ENCODE data around the gene TCF23.
A peak's percentile ranks its signal among the peaks of the same experiment; 100 is the strongest.

The TCF23 gene

GRCh38 chr2:27182346-27182745 lies 33.5 kb downstream of the TCF23 start (continued):
- TF ChIP-seq ZNF148 (tag by site-specific recombination; IDR thresholded peaks at IDR 0.05; ENCODE audit: borderline replicate concordance) (no peak), ZNF629 (tag by site-specific recombination; IDR thresholded peaks at IDR 0.05) (no peak), ZNF223 (tag by site-specific recombination; IDR thresholded peaks at IDR 0.05) (no peak), ZNF677 (tag by site-specific recombination; IDR thresholded peaks at IDR 0.05) (no peak)

GRCh38 chr2:27184115-27184514 lies 35.3 kb downstream of the TCF23 start:
- peaks cover 4% of the 10 kb centered on the region; the same call in 1 of the 2 replicates for H3K4me1 ChIP-seq (ENCODE audit: control insufficient read depth, insufficient read depth, low read length)
- no peaks in the 10 kb centered on the region for H3K36me3 ChIP-seq (ENCODE audit: control insufficient read depth in 2 of 2, insufficient read depth in 1 of 2, low read length in 2 of 2)
- H3K27ac ChIP-seq (ENCODE audit: extremely low read depth, low read depth, low read length), result no peak overlapping the region
- no peaks in the 10 kb centered on the region for H3K9me3 ChIP-seq (ENCODE audit: control insufficient read depth, insufficient read depth, low read depth, low read length)
- ChIA-PET CTCF (interaction anchor here (0.6 to 2.2 kb wide), 3 partner anchors 8 to 142 kb away, joined by 3 to 13 read pairs (median 4); no protein-coding TSS in a partner anchor), POLR2A (no interaction called here)
- no peak overlapping the region for H3K4me3 ChIP-seq (ENCODE audit: low read depth, low read length)
- TF ChIP-seq ZNF645 (tag by site-specific recombination; IDR thresholded peaks at IDR 0.05) (no peak), ZNF639 (tag by site-specific recombination; IDR thresholded peaks at IDR 0.05) (no peak), ZNF701 (tag by site-specific recombination; IDR thresholded peaks at IDR 0.05) (no peak), ZNF19 (tag by site-specific recombination; IDR thresholded peaks at IDR 0.05; ENCODE audit: low read depth) (no peak), ZNF449 (tag by site-specific recombination; IDR thresholded peaks at IDR 0.05) (no peak), ZBTB20 (tag by site-specific recombination; IDR thresholded peaks at IDR 0.05) (no peak)

- H3K36me3 ChIP-seq (ENCODE audit: control insufficient read depth in 2 of 2, insufficient read depth in 1 of 2, low read length in 2 of 2), result no peaks in the 10 kb centered on the region
- H3K4me1 ChIP-seq (ENCODE audit: control insufficient read depth, insufficient read depth, low read length), result peaks cover 4% of the 10 kb centered on the region; the same call in 1 of the 2 replicates
- CTCF ChIA-PET, result interaction anchor here (0.5 to 2.2 kb wide), 3 partner anchors 9 to 118 kb away, joined by 3 to 13 read pairs (median 4); no protein-coding TSS in a partner anchor
- POLR2A ChIA-PET, result no interaction called here
- TF ChIP-seq ZNF658 (tag by site-specific recombination; IDR thresholded peaks at IDR 0.05), result no peak
- TF ChIP-seq ZBTB1 (tag by site-specific recombination; IDR thresholded peaks at IDR 0.05), result no peak
- no peak for TF ChIP-seq ZNF791 (tag by site-specific recombination; IDR thresholded peaks at IDR 0.05)
- TF ChIP-seq ZNF692 (tag by site-specific recombination; IDR thresholded peaks at IDR 0.05), result no peak
- TF ChIP-seq ZNF394 (tag by site-specific recombination; IDR thresholded peaks at IDR 0.05; ENCODE audit: borderline replicate concordance), result no peak
- peak; percentile 47; the same call in 1 of the 2 replicates for TF ChIP-seq SCRT2 (tag by site-specific recombination; IDR thresholded peaks at IDR 0.05)
- TF ChIP-seq ZBTB11 (tag by site-specific recombination; conservative IDR thresholded peaks at IDR 0.05; ENCODE audit: low read depth), result no peak
- TF ChIP-seq ZBTB17 (tag by site-specific recombination; IDR thresholded peaks at IDR 0.05), result peak; percentile 42; the same call in 1 of the 2 replicates
- no peak for TF ChIP-seq SCRT1 (tag by site-specific recombination; IDR thresholded peaks at IDR 0.05; ENCODE audit: borderline replicate concordance)
- peak; percentile 59 for TF ChIP-seq PRDM1 (tag by site-specific recombination; IDR thresholded peaks at IDR 0.05)
- H3K27ac ChIP-seq (ENCODE audit: extremely low read depth, low read depth, low read length), result no peak overlapping the region
- no peak overlapping the region for H3K4me3 ChIP-seq (ENCODE audit: low read depth, low read length)
- H3K9me3 ChIP-seq (ENCODE audit: control insufficient read depth, insufficient read depth, low read depth, low read length), result no peaks in the 10 kb centered on the region
Measured at GRCh38 chr2:27185331-27186026, 36.7 kb downstream of the TCF23 start.

Measured in HEK293 (cell line).